H9 (cell line): ENCODE results near the gene NPAS2. TPM values are rescaled to one million over a fixed set of nuclear protein-coding genes. Genes with fewer than 3 reads are reported as not detected.

Experiments
- DNase-seq: peaks from one replicate; pipeline ENCODE4 v3.0.0-alpha.2; 2017
- H2AFZ ChIP-seq: one replicate; pipeline ENCODE4 v1.6.1; 2013; ENCODE audit warnings: mild to moderate bottlenecking, low read length, control low read depth, moderate library complexity
- H2AK5ac ChIP-seq: 2 replicates; pipeline ENCODE4 v1.6.1; 2013; ENCODE audit warnings: low read length, control low read depth, mixed read lengths; ENCODE audit not compliant: insufficient read length
- H2BK120ac ChIP-seq: one replicate; pipeline ENCODE4 v1.6.1; 2013; ENCODE audit warnings: low read depth, mild to moderate bottlenecking, low read length, control low read depth, inconsistent platforms; ENCODE audit not compliant: poor library complexity, severe bottlenecking
- H2BK12ac ChIP-seq: 2 replicates; pipeline ENCODE4 v1.6.1; 2013; ENCODE audit warnings: low read length, control low read depth, mixed read lengths, low read depth; ENCODE audit not compliant: insufficient read length
- H2BK15ac ChIP-seq: 2 replicates; pipeline ENCODE4 v1.6.1; 2013; ENCODE audit warnings: low read depth, low read length, control low read depth
- H2BK20ac ChIP-seq: one replicate; pipeline ENCODE4 v1.6.1; 2013; ENCODE audit warnings: low read depth, mild to moderate bottlenecking, low read length, control low read depth, inconsistent platforms; ENCODE audit not compliant: poor library complexity, severe bottlenecking
- H2BK5ac ChIP-seq: 2 replicates; pipeline ENCODE4 v1.6.1; 2013; ENCODE audit warnings: low read length, control low read depth, mixed read lengths; ENCODE audit not compliant: insufficient read length
- H3K14ac ChIP-seq: 2 replicates; pipeline ENCODE4 v1.6.1; 2013; ENCODE audit warnings: low read length, control low read depth; ENCODE audit not compliant: insufficient read depth
- H3K18ac ChIP-seq: 2 replicates; pipeline ENCODE4 v1.6.1; 2013; ENCODE audit warnings: low read depth, mild to moderate bottlenecking, mixed read lengths, low read length, control low read depth; ENCODE audit not compliant: insufficient read length
- H3K23ac ChIP-seq: 2 replicates; pipeline ENCODE4 v1.6.1; 2013; ENCODE audit warnings: low read length, control low read depth, mixed read lengths, low read depth; ENCODE audit not compliant: insufficient read length
- H3K23me2 ChIP-seq: 2 replicates; pipeline ENCODE4 v1.6.1; 2013; ENCODE audit warnings: low read depth, mild to moderate bottlenecking, mixed read lengths, low read length, control low read depth; ENCODE audit not compliant: insufficient read length, poor library complexity, severe bottlenecking
- H3K27ac ChIP-seq: 2 replicates; pipeline ENCODE4 v1.5.1; 2013; ENCODE audit warnings: low read length, control low read depth, mixed read lengths, low read depth; ENCODE audit not compliant: insufficient read length
- H3K27me3 ChIP-seq: 2 replicates; pipeline ENCODE4 v1.6.1; 2013; ENCODE audit warnings: low read length, control low read depth, inconsistent platforms; ENCODE audit not compliant: insufficient read depth
- H3K4ac ChIP-seq: 2 replicates; pipeline ENCODE4 v1.6.1; 2013; ENCODE audit warnings: low read depth, mild to moderate bottlenecking, control low read depth, inconsistent platforms, low read length, moderate library complexity
- H3K4me1 ChIP-seq: 2 replicates; pipeline ENCODE4 v1.6.1; 2013; ENCODE audit warnings: low read length, control low read depth, inconsistent platforms; ENCODE audit not compliant: insufficient read depth
- H3K4me2 ChIP-seq: 2 replicates; pipeline ENCODE4 v1.6.1; 2013; ENCODE audit warnings: low read length, control low read depth, mixed read lengths; ENCODE audit not compliant: insufficient read length, insufficient read depth
- H3K56ac ChIP-seq: 2 replicates; pipeline ENCODE4 v1.6.1; 2013; ENCODE audit warnings: low read depth, mild to moderate bottlenecking, mixed read lengths, low read length, control low read depth; ENCODE audit not compliant: insufficient read length
- H3K79me1 ChIP-seq: 2 replicates; pipeline ENCODE4 v1.6.1; 2013; ENCODE audit warnings: low read depth, mild to moderate bottlenecking, moderate library complexity, low read length, control low read depth, inconsistent platforms; ENCODE audit not compliant: insufficient read depth, poor library complexity, severe bottlenecking
- H3K79me2 ChIP-seq: 2 replicates; pipeline ENCODE4 v1.6.1; 2013; ENCODE audit warnings: low read length, control low read depth, inconsistent platforms; ENCODE audit not compliant: insufficient read depth
- H3K9ac ChIP-seq: 2 replicates; pipeline ENCODE4 v1.6.1; 2013; ENCODE audit warnings: low read length, control low read depth, mixed read lengths; ENCODE audit not compliant: insufficient read length; ENCODE audit errors: extremely low read depth
- H3K9me3 ChIP-seq: one replicate; pipeline ENCODE4 v1.6.1; 2013; ENCODE audit warnings: low read depth, low read length, inconsistent platforms; ENCODE audit not compliant: control insufficient read depth
- H3T11ph ChIP-seq: one replicate; pipeline ENCODE4 v1.6.1; 2013; ENCODE audit warnings: mild to moderate bottlenecking, low read length, control low read depth, inconsistent platforms
- H4K20me1 ChIP-seq: one replicate; pipeline ENCODE4 v1.6.1; 2013; ENCODE audit not compliant: control insufficient read depth, insufficient read length, insufficient read depth
- H4K5ac ChIP-seq: 2 replicates; pipeline ENCODE4 v1.6.1; 2013; ENCODE audit warnings: low read depth, mild to moderate bottlenecking, mixed read lengths, low read length, control low read depth; ENCODE audit not compliant: insufficient read length
- H4K8ac ChIP-seq: replicated peaks from 2 replicates; pipeline ENCODE4 v1.6.1; 2013; ENCODE audit warnings: low read length, control low read depth, mixed read lengths, low read depth; ENCODE audit not compliant: insufficient read length
- H4K91ac ChIP-seq: 2 replicates; pipeline ENCODE4 v1.6.1; 2013; ENCODE audit warnings: low read depth, mild to moderate bottlenecking, moderate library complexity, mixed read lengths, low read length, control low read depth; ENCODE audit not compliant: insufficient read length
- H3K27ac Mint-ChIP-seq, 3 experiments: 2 replicates in 2 of 3; 3 replicates in 1 of 3; pipeline ENCODE4 v1.8.0; 2020 to 2021; ENCODE audit warnings: mixed read lengths in 3 of 3, mild to moderate bottlenecking in 1 of 3, moderate library complexity in 1 of 3
- H3K27me3 Mint-ChIP-seq: 2 replicates; pipeline ENCODE4 v1.8.0; 2021; ENCODE audit warnings: low read depth, mild to moderate bottlenecking, moderate library complexity, mixed read lengths
- H3K36me3 Mint-ChIP-seq, 3 experiments: 2 replicates in 2 of 3; 3 replicates in 1 of 3; pipeline ENCODE4 v1.8.0; 2020 to 2021; ENCODE audit warnings: low read depth in 3 of 3, mixed read lengths in 3 of 3; ENCODE audit not compliant: insufficient read depth in 1 of 3
- H3K4me1 Mint-ChIP-seq, 2 experiments: 2 replicates each; pipeline ENCODE4 v1.8.0; 2020; ENCODE audit warnings: mixed read lengths in 2 of 2
- H3K4me3 Mint-ChIP-seq, 2 experiments: 2 replicates in 1 of 2; 3 replicates in 1 of 2; pipeline ENCODE4 v1.8.0; 2020 to 2021; ENCODE audit warnings: mild to moderate bottlenecking in 2 of 2, mixed read lengths in 2 of 2, moderate library complexity in 1 of 2
- H3K9me3 Mint-ChIP-seq, 2 experiments: 2 replicates in 1 of 2; 3 replicates in 1 of 2; pipeline ENCODE4 v1.8.0; 2020; ENCODE audit warnings: mild to moderate bottlenecking in 2 of 2, mixed read lengths in 2 of 2, moderate library complexity in 1 of 2
- CTCF ChIP-seq: fragments of 200-600 bp; sonication (generic); conservative IDR thresholded peaks from 3 replicates; pipeline ENCODE4 v1.8.0; 2021; ENCODE audit warnings: antibody characterized with exemption, mild to moderate bottlenecking
- WGBS: extraction: QIAGEN DNeasy Blood & Tissue Kit; methylation state at CpG from one replicate; pipeline ENCODE4 v1.1.7; 2013; ENCODE audit warnings: missing lambda C conversion rate, low lambda C conversion rate, mixed read lengths; ENCODE audit not compliant: insufficient read length; ENCODE audit errors: extremely low coverage; 5-methylcytosine and 5-hydroxymethylcytosine counted together
- total RNA-seq: library from RNA; stranded (reverse); gene quantifications from 2 replicates; pipeline ENCODE4 v1.2.1, GENCODE V29; 2021

The NPAS2 gene
- total RNA-seq, 1 experiment from 2014 or later = 1.3 TPM

GRCh38 chr2:100945930-100946607 is 126.1 kb downstream of the NPAS2 start:
- Histone ChIP-seq H3K18ac (no peak overlapping the region), H3K79me1 (no peaks in the 10 kb centered on the region), H3K9me3 (no peaks in the 10 kb centered on the region), H3K14ac (no peak overlapping the region), H2BK5ac (no peak overlapping the region), H3T11ph (no peak overlapping the region), H3K9ac (no peak overlapping the region), H4K20me1 (no peaks in the 10 kb centered on the region), H2BK20ac (no peak overlapping the region), H4K5ac (no peak overlapping the region), H3K23me2 (no peaks in the 10 kb centered on the region), H3K4me1 (peaks cover 5% of the 10 kb centered on the region; the same call in 1 of the 2 replicates), H4K8ac (no peak overlapping the region), H3K79me2 (no peaks in the 10 kb centered on the region), H2BK12ac (no peak overlapping the region), H3K27ac (no peak overlapping the region), H3K23ac (no peak overlapping the region), H3K4ac (no peak overlapping the region), H3K4me2 (no peak overlapping the region), H3K27me3 (no peaks in the 10 kb centered on the region), H2AFZ (no peak overlapping the region), H2AK5ac (no peak overlapping the region), H2BK15ac (no peak overlapping the region), H4K91ac (no peak overlapping the region), H2BK120ac (no peak overlapping the region), H3K56ac (no peak overlapping the region)
- no peak for DNase-seq
- no peak for TF ChIP-seq CTCF
- H3K27ac Mint-ChIP-seq = no peak overlapping the region
- H3K4me1 Mint-ChIP-seq = peaks cover 23 to 29% of the 10 kb centered on the region in 2 experiments
- H3K36me3 Mint-ChIP-seq = no peaks in the 10 kb centered on the region
- WGBS = no CpG with 5 or more reads among the region's 8 CpGs
- H3K27me3 Mint-ChIP-seq = peaks cover 5% of the 10 kb centered on the region
- H3K9me3 Mint-ChIP-seq = no peaks in the 10 kb centered on the region
- no peak overlapping the region for H3K4me3 Mint-ChIP-seq
